Pancreas (tissue), 10 donors: ENCODE data around the gene IFT81. TPM values are rescaled to one million over a fixed set of nuclear protein-coding genes. Genes with fewer than 3 reads are reported as not detected.
A peak's percentile ranks its signal among the peaks of the same experiment; 100 is the strongest.

Experiments used
- ATAC-seq, 4 donors: fragments of 200-7000 bp; cut with Tn5 transposase; one replicate each; pipeline versions ENCODE4 v1.8.0 to v1.9.1; 2020; ENCODE audit warnings: mild to moderate bottlenecking in 4 of 4, moderate library complexity in 4 of 4
- DNase-seq, 6 donors: peaks; one replicate each; pipeline ENCODE4 v3.0.0-alpha.2; 2020
- FAIRE-seq: peaks from 2 replicates; lab custom pipeline; 2012; peaks lifted over from hg19 to GRCh38; lab: Jason Lieb, UNC
- H3K27ac ChIP-seq, 4 donors: fragments of 200-600 bp; sonication (generic); 1 replicate in 3 of 4; 2 replicates in 1 of 4; pipeline versions ENCODE4 v1.5.0 to v1.8.0; 2020
- H3K27me3 ChIP-seq, 4 donors: fragments of 200-600 bp; one replicate each; pipeline ENCODE4 v1.8.0; 2021
- H3K36me3 ChIP-seq, 3 donors: fragments of 200-600 bp; sonication (generic) in 1 of 3; one replicate each; pipeline versions ENCODE4 v1.5.0 to v1.8.0; 2020 to 2021
- H3K4me1 ChIP-seq, 3 donors: fragments of 200-600 bp; one replicate each; pipeline ENCODE4 v1.8.0; 2021
- H3K4me3 ChIP-seq, 4 donors: fragments of 200-600 bp; sonication (generic) in 2 of 4; one replicate each; pipeline versions ENCODE4 v1.5.0 to v1.8.0; 2020 to 2021
- H3K9me3 ChIP-seq, 4 donors: fragments of 200-600 bp; one replicate each; pipeline ENCODE4 v1.8.0; 2021
- WGBS, 2 donors: extraction: QIAGEN DNeasy Blood & Tissue Kit; methylation state at CpG; one replicate each; pipeline ENCODE4 v1.1.7; 2013; 5-methylcytosine and 5-hydroxymethylcytosine counted together
- intact Hi-C, 3 donors: fragments of 100-400 bp; cut with DNase I; formaldehyde crosslinking; loops; one replicate each; pipeline versions ENCODE4 v1.11.1 to v1.14.2; 2022
- polyA plus RNA-seq, 2 donors: library from polyadenylated mRNA; stranded (reverse); fragments of 200-250 nt; gene quantifications; one replicate each; pipeline ENCODE4 v1.2.3, GENCODE V29; 2013
- total RNA-seq, 6 donors: library from RNA; stranded (reverse); fragmentation: NEBNext Ultra II Directional in 4 of 6; extraction: Animal tissue kit (Norgen Biotek cat#: 25700) in 4 of 6; gene quantifications; one replicate each; pipeline versions ENCODE4 v1.2.1 to v1.2.4, GENCODE V29; 2021 to 2023
- TF ChIP-seq, protein P1 (sequence below), 4 donors: fragments of 200-600 bp; sonication (generic) in 3 of 4; IDR thresholded peaks; one replicate each; pipeline versions ENCODE4 v1.5.0 to v1.8.0; 2021; ENCODE audit warnings: antibody characterized with exemption in 4 of 4
- donor health status: healthy with polysubstance abuse.
- donor health status: DM: no; HTN: no; CAD: no; lungs with moderate emphysema.
- donor health status: DM: no; HTN: no; CAD: no.
- donor health status: control.
- donor health status: control.
- donor health status: Bipolar disorder and iron deficiency.
- donor health status: DM: yes; HTN: yes; CAD: no.
- donor health status: DM: no; HTN: no; CAD: no.
- donor health status: DM: no; HTN: no; CAD: no.
- donor health status: DM: yes; HTN: yes; CAD: no.

Gene IFT81
- total and polyA plus RNA-seq, 8 donors: 2.1 to 7.2 (median 3.4) TPM

DNA sequence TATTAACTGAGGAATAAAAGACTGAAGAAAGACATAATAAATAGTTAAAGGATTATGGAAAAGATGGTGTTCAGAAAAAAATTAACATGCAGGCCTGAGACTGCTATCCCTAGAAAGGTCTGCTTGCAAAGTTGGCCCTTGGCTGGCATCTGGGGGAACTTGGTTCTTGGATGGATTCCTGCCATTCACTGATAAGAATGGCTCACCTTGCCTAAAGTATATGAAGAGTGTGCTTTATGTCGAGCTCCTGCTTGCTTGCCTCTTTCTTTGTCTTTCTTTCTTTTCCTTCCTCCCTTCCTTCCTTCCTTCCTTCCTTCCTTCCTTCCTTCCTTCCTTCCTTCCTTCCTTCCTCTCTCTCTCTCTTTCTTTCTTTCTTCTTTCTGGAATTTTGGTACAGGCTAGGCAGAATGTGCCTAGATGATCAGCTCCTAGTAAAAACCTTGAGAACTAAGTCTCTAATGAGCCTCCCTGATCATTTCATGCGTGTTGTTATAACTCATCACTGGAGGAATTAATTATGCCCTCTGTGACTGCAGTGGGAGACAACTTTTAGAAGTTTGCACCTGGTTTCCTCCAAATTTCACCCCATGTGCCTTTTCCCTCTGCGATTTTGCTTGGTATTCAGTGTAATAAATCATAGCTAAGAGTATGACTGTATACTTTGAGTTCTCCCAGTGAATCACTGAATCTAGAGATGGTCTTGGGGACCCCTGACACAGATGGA is 44.7 kb downstream of the IFT81 start:
- H3K36me3 ChIP-seq: no peaks in the 10 kb centered on the region
- H3K4me1 ChIP-seq: no peaks in the 10 kb centered on the region
- DNase-seq: no peak
- no peaks in the 10 kb centered on the region for H3K9me3 ChIP-seq
- no peaks in the 10 kb centered on the region for H3K27me3 ChIP-seq
- no peak for ATAC-seq
- 76 to 86% methylated on average over 3 of the region's 3 CpGs for WGBS, 2 donors
- H3K4me3 ChIP-seq: no peak overlapping the region
- FAIRE-seq: no peak
- no peak overlapping the region for H3K27ac ChIP-seq
- intact Hi-C loops: no loop called here
- TF ChIP-seq, protein P1, sequence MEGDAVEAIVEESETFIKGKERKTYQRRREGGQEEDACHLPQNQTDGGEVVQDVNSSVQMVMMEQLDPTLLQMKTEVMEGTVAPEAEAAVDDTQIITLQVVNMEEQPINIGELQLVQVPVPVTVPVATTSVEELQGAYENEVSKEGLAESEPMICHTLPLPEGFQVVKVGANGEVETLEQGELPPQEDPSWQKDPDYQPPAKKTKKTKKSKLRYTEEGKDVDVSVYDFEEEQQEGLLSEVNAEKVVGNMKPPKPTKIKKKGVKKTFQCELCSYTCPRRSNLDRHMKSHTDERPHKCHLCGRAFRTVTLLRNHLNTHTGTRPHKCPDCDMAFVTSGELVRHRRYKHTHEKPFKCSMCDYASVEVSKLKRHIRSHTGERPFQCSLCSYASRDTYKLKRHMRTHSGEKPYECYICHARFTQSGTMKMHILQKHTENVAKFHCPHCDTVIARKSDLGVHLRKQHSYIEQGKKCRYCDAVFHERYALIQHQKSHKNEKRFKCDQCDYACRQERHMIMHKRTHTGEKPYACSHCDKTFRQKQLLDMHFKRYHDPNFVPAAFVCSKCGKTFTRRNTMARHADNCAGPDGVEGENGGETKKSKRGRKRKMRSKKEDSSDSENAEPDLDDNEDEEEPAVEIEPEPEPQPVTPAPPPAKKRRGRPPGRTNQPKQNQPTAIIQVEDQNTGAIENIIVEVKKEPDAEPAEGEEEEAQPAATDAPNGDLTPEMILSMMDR (IDR thresholded peaks at IDR 0.05): no peak

DNA sequence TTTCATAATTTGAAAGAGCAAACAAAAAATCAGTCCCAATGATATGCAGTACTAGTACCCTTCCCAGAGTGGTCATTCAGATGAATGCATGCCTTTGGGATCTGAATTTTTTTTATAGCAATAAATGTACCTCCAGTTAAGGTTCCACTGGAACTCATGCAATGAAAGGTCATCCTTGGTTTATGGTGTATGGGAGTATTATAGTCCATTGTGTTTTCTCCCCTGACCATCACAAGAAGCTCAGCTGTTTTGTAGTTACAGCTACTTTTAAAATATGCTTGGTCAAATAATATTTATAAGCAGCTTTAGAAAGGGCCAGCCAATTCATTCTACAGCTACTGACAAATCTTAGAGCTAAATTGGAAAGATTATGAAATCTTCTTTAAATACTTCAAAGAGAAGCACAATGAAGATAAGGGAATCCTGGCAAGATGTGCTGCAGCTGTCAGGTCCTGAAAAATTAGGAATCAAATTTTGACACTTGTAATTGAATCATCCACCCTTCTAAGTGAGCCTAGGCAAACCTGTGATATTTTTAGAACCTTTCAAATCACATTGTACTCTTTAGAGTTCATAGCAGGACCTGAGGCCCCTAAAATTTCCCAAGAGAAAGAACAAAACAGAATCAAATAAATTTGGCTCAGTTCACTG is 46.5 kb downstream of the IFT81 start:
- no peak overlapping the region for H3K27ac ChIP-seq
- no peak for ATAC-seq
- H3K36me3 ChIP-seq: no peaks in the 10 kb centered on the region
- no peaks in the 10 kb centered on the region for H3K9me3 ChIP-seq
- FAIRE-seq: no peak
- no peaks in the 10 kb centered on the region for H3K27me3 ChIP-seq
- no peak overlapping the region for H3K4me3 ChIP-seq
- intact Hi-C loops: no loop called here
- TF ChIP-seq, protein P1 (IDR thresholded peaks at IDR 0.05): no peak
- no peaks in the 10 kb centered on the region for H3K4me1 ChIP-seq
- no peak for DNase-seq

DNA sequence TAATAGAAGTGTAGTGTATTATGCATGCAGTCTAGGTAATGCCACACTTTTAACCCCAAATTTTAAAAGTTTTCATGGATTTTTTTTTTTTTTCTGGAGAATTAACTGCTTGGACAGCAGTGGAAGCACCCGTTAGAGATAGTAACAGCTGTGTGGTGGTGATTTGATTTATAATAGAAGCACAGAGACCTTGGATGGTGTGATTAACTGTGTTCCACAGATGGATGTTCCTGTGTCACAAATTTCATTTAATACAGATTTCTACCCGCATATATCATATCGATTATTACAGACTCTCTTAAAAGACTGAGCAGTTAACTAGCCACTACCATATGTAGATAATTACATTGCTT is 47.0 kb downstream of the IFT81 start:
- intact Hi-C loops: no loop called here
- H3K4me1 ChIP-seq: no peaks in the 10 kb centered on the region
- 87% methylated on average over 3 of the region's 3 CpGs for WGBS, 2 donors
- no peak overlapping the region for H3K27ac ChIP-seq
- FAIRE-seq: no peak
- H3K9me3 ChIP-seq: no peaks in the 10 kb centered on the region
- TF ChIP-seq, protein P1 (IDR thresholded peaks at IDR 0.05): no peak
- H3K36me3 ChIP-seq: no peaks in the 10 kb centered on the region
- H3K27me3 ChIP-seq: no peaks in the 10 kb centered on the region
- no peak overlapping the region for H3K4me3 ChIP-seq
- DNase-seq: no peak
- no peak for ATAC-seq

DNA sequence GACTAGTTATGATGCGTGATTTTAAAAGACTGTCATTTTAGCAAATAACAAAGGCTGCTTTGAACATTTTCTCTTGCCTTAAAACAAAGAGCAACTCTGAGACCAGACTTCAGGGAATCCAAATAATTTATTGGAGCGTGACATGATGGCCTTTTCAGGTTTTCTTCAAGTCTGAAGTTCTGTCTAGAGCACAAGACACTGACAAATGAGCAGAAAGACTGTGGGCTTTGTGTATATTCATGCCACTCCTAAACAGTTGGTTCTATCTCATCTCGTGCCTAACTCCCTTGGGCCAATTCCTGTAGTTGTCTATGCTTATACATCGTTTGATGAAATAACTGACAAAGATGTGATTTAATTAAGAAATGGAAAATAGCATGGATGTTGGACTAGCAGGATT is 47.5 kb downstream of the IFT81 start:
- H3K4me3 ChIP-seq: no peak overlapping the region
- intact Hi-C loops: no loop called here
- 85 to 89% methylated on average over 4 of the region's 4 CpGs for WGBS, 2 donors
- H3K27ac ChIP-seq: no peak overlapping the region
- DNase-seq (no peak), FAIRE-seq (no peak), ATAC-seq (no peak)
- no peaks in the 10 kb centered on the region for H3K27me3 ChIP-seq
- no peaks in the 10 kb centered on the region for H3K4me1 ChIP-seq
- H3K9me3 ChIP-seq: no peaks in the 10 kb centered on the region
- H3K36me3 ChIP-seq: no peaks in the 10 kb centered on the region
- TF ChIP-seq, protein P1 (IDR thresholded peaks at IDR 0.05): no peak

DNA sequence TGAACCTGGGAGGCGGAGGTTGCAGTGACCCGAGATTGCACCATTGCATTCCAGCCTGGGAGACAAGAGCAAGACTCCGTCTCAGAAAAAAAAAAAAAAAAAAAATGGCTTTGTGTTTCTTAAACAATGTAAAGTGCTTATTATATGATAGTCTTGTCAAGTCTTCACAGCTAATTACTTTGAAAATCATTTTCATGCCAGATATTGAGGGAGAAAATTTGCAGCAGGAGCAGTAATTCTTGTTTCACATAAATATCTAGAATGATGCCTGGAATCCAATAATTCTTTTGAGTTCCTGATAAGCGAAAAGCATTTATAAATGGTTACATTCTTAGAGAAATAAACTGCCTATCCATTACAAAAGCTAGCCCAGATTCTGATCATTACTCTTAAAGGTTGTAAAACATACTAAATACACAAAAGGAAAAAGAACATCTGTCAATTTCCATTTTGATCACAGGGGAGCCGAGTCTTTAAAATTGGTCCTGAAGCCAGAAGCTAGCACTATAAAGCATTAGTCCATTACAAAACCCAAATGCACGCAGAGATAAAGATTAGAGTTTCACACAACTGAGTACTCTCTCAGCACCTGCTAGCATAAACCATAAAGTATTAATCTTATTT is 50.3 kb downstream of the IFT81 start:
- FAIRE-seq: no peak
- no peak overlapping the region for H3K27ac ChIP-seq
- 64 to 65% methylated on average over 6 of the region's 6 CpGs for WGBS, 2 donors
- no peak for DNase-seq
- intact Hi-C loops: no loop called here
- H3K27me3 ChIP-seq: no peaks in the 10 kb centered on the region
- H3K4me3 ChIP-seq: no peak overlapping the region
- TF ChIP-seq, protein P1 (IDR thresholded peaks at IDR 0.05): no peak
- H3K36me3 ChIP-seq: no peaks in the 10 kb centered on the region
- ATAC-seq: peak in 1 of 4 donors; percentile 17
- H3K4me1 ChIP-seq: no peaks in the 10 kb centered on the region
- H3K9me3 ChIP-seq: no peaks in the 10 kb centered on the region
